ENCODE data around the gene BBIP1.

GRCh38 chr10:110852947-110853346 lies 66.0 kb downstream of the BBIP1 start:
- no peak for TF ChIP-seq CTCF (conservative IDR thresholded peaks at IDR 0.05; ENCODE audit: low read depth in 2 of 2)
- no peak for TF ChIP-seq EZH2 (IDR thresholded peaks at IDR 0.05; ENCODE audit: low read depth, unreplicated experiment)
- TF ChIP-seq POLR2AphosphoS5 (IDR thresholded peaks at IDR 0.05; ENCODE audit: low read depth) = no peak
- no peak for TF ChIP-seq JUNB (IDR thresholded peaks at IDR 0.05; ENCODE audit: unreplicated experiment)
- no peak for TF ChIP-seq CREB1 (CRISPR knock-in tag; IDR thresholded peaks at IDR 0.05; ENCODE audit: low read depth)
- TF ChIP-seq REST (IDR thresholded peaks at IDR 0.05; ENCODE audit: unreplicated experiment) = no peak

All from GM23338 (cell line).